HEK293T (cell line): ENCODE data around the gene KCNK18.

Experiments used
- BHLHE40 ChIP-seq: fragments of 450-650 bp; IDR thresholded peaks from 2 replicates; pipeline ENCODE4 v1.6.1; 2016; ENCODE audit warnings: mild to moderate bottlenecking, moderate library complexity, borderline replicate concordance
- CTBP1 ChIP-seq: fragments of 450-650 bp; IDR thresholded peaks from 2 replicates; pipeline ENCODE4 v1.6.1; 2016; ENCODE audit warnings: borderline replicate concordance
- ELF4 ChIP-seq: fragments of 450-650 bp; IDR thresholded peaks from 2 replicates; pipeline ENCODE4 v1.6.1; 2017; ENCODE audit warnings: antibody characterized with exemption
- FOXA1 ChIP-seq: fragments of 450-650 bp; IDR thresholded peaks from 2 replicates; pipeline ENCODE4 v1.6.1; 2016; ENCODE audit warnings: mild to moderate bottlenecking
- FOXK2 ChIP-seq: fragments of 450-650 bp; IDR thresholded peaks from 2 replicates; pipeline ENCODE4 v1.6.1; 2016; ENCODE audit warnings: mild to moderate bottlenecking
- FOXM1 ChIP-seq: fragments of 450-650 bp; IDR thresholded peaks from 2 replicates; pipeline ENCODE4 v1.6.1; 2017; ENCODE audit warnings: mild to moderate bottlenecking, borderline replicate concordance
- HDGF ChIP-seq: fragments of 450-650 bp; IDR thresholded peaks from 2 replicates; pipeline ENCODE4 v1.6.1; 2017; ENCODE audit warnings: antibody characterized with exemption, borderline replicate concordance
- L3MBTL2 ChIP-seq: fragments of 450-650 bp; conservative IDR thresholded peaks from 2 replicates; pipeline ENCODE4 v1.6.1; 2016; ENCODE audit warnings: mild to moderate bottlenecking
- NFRKB ChIP-seq: fragments of 450-650 bp; IDR thresholded peaks from 2 replicates; pipeline ENCODE4 v1.6.1; 2016; ENCODE audit warnings: mild to moderate bottlenecking, moderate library complexity
- SP1 ChIP-seq: fragments of 450-650 bp; IDR thresholded peaks from 2 replicates; pipeline ENCODE4 v1.6.1; 2017
- SUZ12 ChIP-seq: fragments of 450-650 bp; IDR thresholded peaks from 2 replicates; pipeline ENCODE4 v1.6.1; 2016; ENCODE audit warnings: mild to moderate bottlenecking
- ZNF384 ChIP-seq: fragments of 450-650 bp; IDR thresholded peaks from 2 replicates; pipeline ENCODE4 v1.6.1; 2016
- TF ChIP-seq, protein P1 (sequence below): fragments of 450-650 bp; IDR thresholded peaks from 2 replicates; pipeline ENCODE4 v1.6.1; 2016

DNA sequence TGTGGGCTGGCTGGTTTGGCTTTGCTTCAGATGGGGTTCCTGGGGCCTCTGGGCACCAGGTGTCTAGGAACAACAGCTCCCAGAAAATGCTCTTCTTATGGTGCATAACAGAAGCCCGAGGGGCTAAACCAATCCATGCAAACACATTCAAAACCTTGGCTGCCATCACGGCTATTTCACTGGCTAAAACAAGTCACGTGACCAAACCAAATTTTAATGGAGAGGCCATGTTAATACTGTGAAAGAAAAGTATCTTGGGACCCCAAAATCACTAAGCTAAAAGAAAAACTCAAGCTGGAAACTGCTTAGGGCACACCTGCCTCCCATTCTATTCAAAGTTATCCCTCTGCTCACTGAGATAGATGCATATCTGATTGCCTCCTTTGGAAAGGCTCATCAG is 19.1 kb upstream of the KCNK18 start:
- no peak for TF ChIP-seq SP1
- no peak for TF ChIP-seq SUZ12
- TF ChIP-seq FOXK2, result no peak
- TF ChIP-seq CTBP1, result no peak
- TF ChIP-seq HDGF, result no peak
- TF ChIP-seq L3MBTL2, result no peak
- TF ChIP-seq NFRKB, result no peak
- no peak for TF ChIP-seq BHLHE40
- TF ChIP-seq, protein P1, sequence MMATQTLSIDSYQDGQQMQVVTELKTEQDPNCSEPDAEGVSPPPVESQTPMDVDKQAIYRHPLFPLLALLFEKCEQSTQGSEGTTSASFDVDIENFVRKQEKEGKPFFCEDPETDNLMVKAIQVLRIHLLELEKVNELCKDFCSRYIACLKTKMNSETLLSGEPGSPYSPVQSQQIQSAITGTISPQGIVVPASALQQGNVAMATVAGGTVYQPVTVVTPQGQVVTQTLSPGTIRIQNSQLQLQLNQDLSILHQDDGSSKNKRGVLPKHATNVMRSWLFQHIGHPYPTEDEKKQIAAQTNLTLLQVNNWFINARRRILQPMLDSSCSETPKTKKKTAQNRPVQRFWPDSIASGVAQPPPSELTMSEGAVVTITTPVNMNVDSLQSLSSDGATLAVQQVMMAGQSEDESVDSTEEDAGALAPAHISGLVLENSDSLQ, result no peak
- TF ChIP-seq FOXA1, result no peak
- no peak for TF ChIP-seq ELF4
- no peak for TF ChIP-seq ZNF384
- TF ChIP-seq FOXM1, result no peak
